ENCODE data around the gene FBXL17. TPM values are rescaled to one million over a fixed set of nuclear protein-coding genes. Genes with fewer than 3 reads are reported as not detected.

FBXL17 gene
- total RNA-seq, 1 experiment from 2014 or later, result 5.3 TPM

GRCh38 chr5:107979900-107980299 lies 402.0 kb downstream of the FBXL17 start:
- Histone ChIP-seq H3K4me1 (ENCODE audit: insufficient read depth, low read length) (peaks cover 5% of the 10 kb centered on the region; the same call in 1 of the 2 replicates), H4K8ac (replicated peaks; ENCODE audit: insufficient read length, low read depth, low read length) (no peak overlapping the region), H3K9ac (ENCODE audit: extremely low read depth, insufficient read length, low read length) (no peak overlapping the region), H3K9me3 (ENCODE audit: control insufficient read depth, low read depth, low read length) (no peaks in the 10 kb centered on the region), H2AFZ (ENCODE audit: low read length) (no peak overlapping the region), H2AK5ac (ENCODE audit: insufficient read length, low read length) (no peak overlapping the region), H2BK15ac (ENCODE audit: low read depth, low read length) (no peak overlapping the region), H2BK12ac (ENCODE audit: insufficient read length, low read depth, low read length) (no peak overlapping the region), H3K14ac (ENCODE audit: insufficient read depth, low read length) (no peak overlapping the region), H3K4me2 (ENCODE audit: insufficient read depth, insufficient read length, low read length) (no peak overlapping the region), H3K23me2 (ENCODE audit: insufficient read length, low read depth, low read length, poor library complexity, severe bottlenecking) (no peaks in the 10 kb centered on the region), H3K27me3 (ENCODE audit: insufficient read depth, low read length) (no peaks in the 10 kb centered on the region), H3K79me2 (ENCODE audit: insufficient read depth, low read length) (no peaks in the 10 kb centered on the region), H3K4ac (ENCODE audit: low read depth, low read length) (no peak overlapping the region), H3K27ac (ENCODE audit: insufficient read length, low read depth, low read length) (no peak overlapping the region), H2BK20ac (ENCODE audit: low read depth, low read length, poor library complexity, severe bottlenecking) (no peak overlapping the region), H2BK120ac (ENCODE audit: low read depth, low read length, poor library complexity, severe bottlenecking) (no peak overlapping the region), H3K18ac (ENCODE audit: insufficient read length, low read depth, low read length) (no peak overlapping the region), H4K5ac (ENCODE audit: insufficient read length, low read depth, low read length) (no peak overlapping the region), H3T11ph (ENCODE audit: low read length) (no peak overlapping the region), H3K56ac (ENCODE audit: insufficient read length, low read depth, low read length) (no peak overlapping the region), H2BK5ac (ENCODE audit: insufficient read length, low read length) (no peak overlapping the region), H3K79me1 (ENCODE audit: insufficient read depth, low read depth, low read length, poor library complexity, severe bottlenecking) (no peaks in the 10 kb centered on the region), H4K91ac (ENCODE audit: insufficient read length, low read depth, low read length) (no peak overlapping the region), H3K23ac (ENCODE audit: insufficient read length, low read depth, low read length) (no peak overlapping the region), H4K20me1 (ENCODE audit: control insufficient read depth, insufficient read depth, insufficient read length) (no peaks in the 10 kb centered on the region)
- peaks cover 41 to 45% of the 10 kb centered on the region in 2 experiments for H3K4me1 Mint-ChIP-seq
- no peak overlapping the region for H3K4me3 Mint-ChIP-seq
- no CpG with 5 or more reads among the region's 2 CpGs for WGBS (ENCODE audit: extremely low coverage, insufficient read length, low lambda C conversion rate)
- no peaks in the 10 kb centered on the region for H3K36me3 Mint-ChIP-seq (ENCODE audit: insufficient read depth in 1 of 3, low read depth in 3 of 3)
- DNase-seq, result no peak
- no peak overlapping the region for H3K27ac Mint-ChIP-seq
- no peaks in the 10 kb centered on the region for H3K9me3 Mint-ChIP-seq
- no peaks in the 10 kb centered on the region for H3K27me3 Mint-ChIP-seq (ENCODE audit: low read depth)
- TF ChIP-seq, protein P1, sequence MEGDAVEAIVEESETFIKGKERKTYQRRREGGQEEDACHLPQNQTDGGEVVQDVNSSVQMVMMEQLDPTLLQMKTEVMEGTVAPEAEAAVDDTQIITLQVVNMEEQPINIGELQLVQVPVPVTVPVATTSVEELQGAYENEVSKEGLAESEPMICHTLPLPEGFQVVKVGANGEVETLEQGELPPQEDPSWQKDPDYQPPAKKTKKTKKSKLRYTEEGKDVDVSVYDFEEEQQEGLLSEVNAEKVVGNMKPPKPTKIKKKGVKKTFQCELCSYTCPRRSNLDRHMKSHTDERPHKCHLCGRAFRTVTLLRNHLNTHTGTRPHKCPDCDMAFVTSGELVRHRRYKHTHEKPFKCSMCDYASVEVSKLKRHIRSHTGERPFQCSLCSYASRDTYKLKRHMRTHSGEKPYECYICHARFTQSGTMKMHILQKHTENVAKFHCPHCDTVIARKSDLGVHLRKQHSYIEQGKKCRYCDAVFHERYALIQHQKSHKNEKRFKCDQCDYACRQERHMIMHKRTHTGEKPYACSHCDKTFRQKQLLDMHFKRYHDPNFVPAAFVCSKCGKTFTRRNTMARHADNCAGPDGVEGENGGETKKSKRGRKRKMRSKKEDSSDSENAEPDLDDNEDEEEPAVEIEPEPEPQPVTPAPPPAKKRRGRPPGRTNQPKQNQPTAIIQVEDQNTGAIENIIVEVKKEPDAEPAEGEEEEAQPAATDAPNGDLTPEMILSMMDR (conservative IDR thresholded peaks at IDR 0.05), result no peak
